MM.1S (cell line): ENCODE results near the gene DSCAM.

Source experiments
- EZH2 ChIP-seq: fragments of 300-600 bp; sonication (generic); optimal IDR thresholded peaks from 2 replicates; pipeline ENCODE3; 2017; ENCODE audit warnings: low read depth, mild to moderate bottlenecking, antibody characterized with exemption, low read length, mixed read lengths
- EZH2phosphoT487 ChIP-seq: fragments of 300-600 bp; sonication (generic); IDR thresholded peaks from 2 replicates; pipeline ENCODE4 v1.6.1; 2018; ENCODE audit warnings: antibody characterized with exemption, low read length
- TF ChIP-seq, protein P1 (sequence below): fragments of 300-600 bp; sonication (generic); IDR thresholded peaks from 2 replicates; pipeline ENCODE4 v1.5.1; 2016; ENCODE audit warnings: antibody characterized with exemption, low read length, mixed read lengths

DNA sequence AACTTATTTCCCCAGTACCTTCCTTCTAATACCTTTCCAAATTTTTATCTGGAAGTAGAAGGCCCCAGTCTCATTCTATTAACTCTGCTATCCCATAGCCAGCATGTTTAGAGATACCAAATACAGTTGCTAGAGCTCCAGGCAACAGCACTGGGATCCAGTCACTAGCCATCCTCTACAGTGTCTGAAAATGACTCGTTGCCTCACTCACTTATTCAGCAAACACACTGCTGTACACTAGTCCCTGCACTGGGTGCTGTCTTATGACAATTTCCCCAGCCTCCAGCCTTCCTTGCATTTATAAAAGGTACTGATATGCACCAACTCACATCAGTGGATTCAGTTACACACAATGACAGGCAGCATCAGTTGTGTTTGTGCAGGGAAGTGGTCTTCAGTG is 179.0 kb downstream of the DSCAM start:
- no peak for TF ChIP-seq EZH2phosphoT487
- TF ChIP-seq, protein P1, sequence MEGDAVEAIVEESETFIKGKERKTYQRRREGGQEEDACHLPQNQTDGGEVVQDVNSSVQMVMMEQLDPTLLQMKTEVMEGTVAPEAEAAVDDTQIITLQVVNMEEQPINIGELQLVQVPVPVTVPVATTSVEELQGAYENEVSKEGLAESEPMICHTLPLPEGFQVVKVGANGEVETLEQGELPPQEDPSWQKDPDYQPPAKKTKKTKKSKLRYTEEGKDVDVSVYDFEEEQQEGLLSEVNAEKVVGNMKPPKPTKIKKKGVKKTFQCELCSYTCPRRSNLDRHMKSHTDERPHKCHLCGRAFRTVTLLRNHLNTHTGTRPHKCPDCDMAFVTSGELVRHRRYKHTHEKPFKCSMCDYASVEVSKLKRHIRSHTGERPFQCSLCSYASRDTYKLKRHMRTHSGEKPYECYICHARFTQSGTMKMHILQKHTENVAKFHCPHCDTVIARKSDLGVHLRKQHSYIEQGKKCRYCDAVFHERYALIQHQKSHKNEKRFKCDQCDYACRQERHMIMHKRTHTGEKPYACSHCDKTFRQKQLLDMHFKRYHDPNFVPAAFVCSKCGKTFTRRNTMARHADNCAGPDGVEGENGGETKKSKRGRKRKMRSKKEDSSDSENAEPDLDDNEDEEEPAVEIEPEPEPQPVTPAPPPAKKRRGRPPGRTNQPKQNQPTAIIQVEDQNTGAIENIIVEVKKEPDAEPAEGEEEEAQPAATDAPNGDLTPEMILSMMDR, result no peak
- no peak for TF ChIP-seq EZH2
